Measurements from ENCODE around the gene SCLY. TPM values are rescaled to one million over a fixed set of nuclear protein-coding genes. Genes with fewer than 3 reads are reported as not detected.
A peak's percentile ranks its signal among the peaks of the same experiment; 100 is the strongest.

Gene SCLY
- total and polyA plus RNA-seq, 2 of the 13 experiments (the other 11 are each of a cell fraction or from before 2014, with no cell fraction given) = 27.9 to 38.6 TPM

DNA sequence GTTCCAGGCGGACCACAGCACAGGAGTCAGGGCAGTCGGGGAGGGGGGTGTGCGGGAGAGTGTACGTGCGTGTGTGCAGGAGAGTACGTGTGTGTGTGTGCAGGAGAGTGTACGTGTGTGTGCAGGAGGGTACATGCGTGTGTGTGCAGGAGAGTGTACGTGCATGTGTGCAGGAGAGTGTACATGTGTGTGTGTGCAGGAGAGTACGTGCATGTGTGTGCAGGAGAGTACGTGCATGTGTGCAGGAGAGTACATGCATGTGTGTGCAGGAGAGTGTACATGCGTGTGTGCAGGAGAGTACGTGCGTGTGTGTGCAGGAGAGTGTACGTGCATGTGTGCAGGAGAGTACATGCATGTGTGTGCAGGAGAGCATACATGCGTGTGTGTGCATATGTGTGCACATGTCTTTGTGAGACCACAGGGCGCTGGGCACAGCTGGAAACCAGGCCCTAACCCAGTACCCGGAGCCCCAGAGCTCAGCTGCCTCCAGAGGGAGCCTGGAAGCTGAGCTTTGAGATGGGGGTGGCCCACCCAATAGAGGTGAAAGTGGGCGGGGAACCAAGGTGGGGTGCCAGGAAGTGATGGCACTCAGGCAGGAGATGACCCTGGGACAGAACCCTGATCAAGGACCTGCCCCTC lies 63.8 kb downstream of the SCLY start:
- Histone ChIP-seq H2AFZ (ENCODE audit: low read length) (no peak overlapping the region), H3K27ac (ENCODE audit: extremely low read length, insufficient read depth, low read length) (no peak overlapping the region), H3K79me2 (ENCODE audit: insufficient read depth, low read length) (no peaks in the 10 kb centered on the region), H3K9ac (ENCODE audit: insufficient read depth, low read depth, low read length) (no peak overlapping the region), H3K4me3 (replicated peaks in 1 of 3; ENCODE audit: insufficient read depth in 1 of 3, low read depth in 2 of 3, low read length in 3 of 3) (no peak overlapping the region), H3K36me3 (replicated peaks in 1 of 2; ENCODE audit: control insufficient read depth in 1 of 2, insufficient read depth in 2 of 2, low read length in 2 of 2) (no peaks in the 10 kb centered on the region), H3K4me1 (ENCODE audit: insufficient read depth, low read length) (peaks cover 20% of the 10 kb centered on the region), H3K9me3 (ENCODE audit: low read length) (no peaks in the 10 kb centered on the region), H3K27me3 (ENCODE audit: control insufficient read depth in 1 of 2, insufficient read depth in 2 of 2, low read length in 2 of 2) (peaks cover 3 to 49% of the 10 kb centered on the region in 2 experiments), H3K4me2 (ENCODE audit: low read depth, low read length) (no peak overlapping the region), H4K20me1 (ENCODE audit: insufficient read depth, low read length) (no peaks in the 10 kb centered on the region)
- no TSS peak for BruUV-seq (replicated peaks)
- WGBS (ENCODE audit: low lambda C conversion rate) = 65% methylated on average over 19 of the region's 19 CpGs
- intact Hi-C loops (cut with micrococcal nuclease; ENCODE audit: unreplicated experiment) (no loop called here), in situ Hi-C loops (cut with HindIII; ENCODE audit: extremely low pct_ligation_motif_present, low pct_unique_long_range_greater_than_20kb) (no loop called here)
- FAIRE-seq = no peak
- ATAC-seq = no peak
- ChIA-PET CTCF (ENCODE audit: low intra/inter-chr PET ratio, low total read pairs) (no interaction called here), POLR2A (no interaction called here)
- no peak for DNase-seq (ENCODE audit: low spot score)
- no peak for TF ChIP-seq TCF12 (IDR thresholded peaks at IDR 0.05)
- TF ChIP-seq TCF12 (CRISPR knock-in tag; IDR thresholded peaks at IDR 0.05) = no peak
- TF ChIP-seq NFRKB (IDR thresholded peaks at IDR 0.05) = no peak
- TF ChIP-seq MNT (IDR thresholded peaks at IDR 0.05) = peak; percentile 48; the same call in 1 of the 2 replicates
- no peak for TF ChIP-seq SRSF1 (optimal IDR thresholded peaks at IDR 0.05; ENCODE audit: low read depth, low read length)
- no peak for TF ChIP-seq HIC2 (CRISPR knock-in tag; IDR thresholded peaks at IDR 0.05; ENCODE audit: low read depth)
- no peak for TF ChIP-seq ZNF460 (CRISPR knock-in tag; IDR thresholded peaks at IDR 0.05; ENCODE audit: borderline replicate concordance)
- no peak for TF ChIP-seq HHEX (CRISPR knock-in tag; IDR thresholded peaks at IDR 0.05)
